HG02981 (cell line): ENCODE results near the gene PDCD4.

Experiments
- ATAC-seq: cut with Tn5 transposase; IDR thresholded peaks from one replicate; pipeline ENCODE4 v1.9.1; 2021; ENCODE audit warnings: mild to moderate bottlenecking, moderate library complexity; ENCODE audit not compliant: unreplicated experiment

The PDCD4 gene

DNA sequence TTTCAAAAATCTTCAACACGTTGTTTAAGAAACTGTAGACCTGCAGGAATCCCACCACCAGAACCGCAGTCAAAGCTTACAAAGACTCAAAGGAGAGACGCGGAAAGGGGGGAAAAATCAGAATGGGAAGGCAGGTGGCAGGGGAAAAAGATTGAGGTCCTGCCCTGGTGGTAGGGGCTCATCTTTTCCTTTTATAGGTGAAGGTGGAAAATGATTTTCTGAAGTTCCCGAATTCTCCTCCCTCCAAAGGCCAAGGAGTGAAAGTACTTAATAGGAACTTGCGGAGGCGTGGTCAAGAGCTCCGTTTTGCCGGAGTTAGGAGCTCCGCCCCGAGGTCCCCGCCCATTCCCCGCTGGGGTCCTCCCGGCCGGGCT is 46.5 kb downstream of the PDCD4 start:
- no peak for ATAC-seq

DNA sequence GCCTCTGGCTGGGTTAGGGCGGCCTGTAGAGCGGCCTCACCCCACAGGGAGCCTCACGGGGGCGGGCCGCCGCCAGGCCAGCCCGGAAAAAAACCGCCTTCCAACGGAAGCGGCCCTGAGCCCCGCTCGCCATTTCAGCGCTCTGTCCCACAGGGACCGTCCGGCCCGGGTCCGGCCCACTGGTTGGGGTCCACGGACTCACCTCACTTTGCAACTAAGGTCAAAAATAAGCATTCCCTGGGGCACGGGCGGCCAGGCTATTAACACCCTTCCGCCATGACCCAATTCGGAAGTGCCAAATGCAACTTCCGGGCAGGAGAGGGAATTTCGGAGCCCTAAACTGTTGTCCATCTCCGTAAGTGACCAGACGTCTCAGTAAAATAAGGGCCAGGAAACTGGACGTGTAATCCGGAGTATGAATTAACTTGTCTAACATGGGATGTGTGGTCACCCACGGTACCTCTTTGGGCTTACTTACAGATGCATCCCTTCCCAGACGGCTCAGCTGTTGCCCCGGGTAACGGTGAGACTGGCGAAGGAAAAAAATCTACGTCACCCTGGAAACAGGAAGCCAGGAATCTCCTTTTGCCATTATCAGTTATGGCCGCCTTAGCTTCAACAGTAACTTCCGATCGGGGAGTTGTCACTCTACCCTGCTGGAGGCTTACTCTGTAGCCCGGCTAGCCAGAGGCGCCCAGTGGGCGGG is 47.1 kb downstream of the PDCD4 start, which contains the start of gene BBIP1:
Gene BBIP1 (minus strand): TSS at position 538 of the 706 bp plus-strand sequence. CDS start 1,023 bp downstream, outside the sequence.
- peak; percentile 79 for ATAC-seq

DNA sequence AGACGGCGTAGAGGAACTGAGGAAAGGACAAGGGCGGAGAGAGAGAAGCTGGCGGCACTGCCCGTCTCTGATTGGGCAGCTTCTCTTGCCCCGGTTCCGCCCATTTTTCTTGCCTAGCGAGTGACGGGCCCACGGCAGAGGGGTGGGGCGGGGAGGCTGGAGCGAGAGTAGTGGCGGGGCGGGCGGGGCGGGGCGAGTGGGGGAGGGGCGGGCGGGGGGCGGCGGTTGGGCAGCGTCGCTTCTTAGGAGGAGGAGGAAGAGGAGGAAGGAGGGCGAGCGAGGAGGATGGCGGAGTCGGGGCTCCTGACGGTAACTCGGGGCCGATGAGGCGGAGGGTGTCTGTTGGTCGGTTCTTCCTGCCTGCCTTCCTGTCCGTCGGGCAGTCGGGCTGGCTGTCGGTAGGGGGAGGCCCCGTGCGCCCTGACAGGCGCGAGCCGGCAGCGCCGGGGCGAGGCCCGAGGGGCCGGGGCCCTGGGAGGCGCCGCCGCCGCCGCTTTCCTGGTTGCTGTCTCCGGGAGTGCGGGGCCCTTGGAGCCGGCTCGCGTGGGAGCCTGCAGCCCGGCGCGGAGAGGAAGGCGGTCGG is 47.7 kb downstream of the PDCD4 start, which contains the start of gene SHOC2:
Gene SHOC2 (plus strand): TSS at position 256 of the 583 bp plus-strand sequence. CDS start 44,755 bp downstream, outside the sequence.
- ATAC-seq = peak; percentile 9

DNA sequence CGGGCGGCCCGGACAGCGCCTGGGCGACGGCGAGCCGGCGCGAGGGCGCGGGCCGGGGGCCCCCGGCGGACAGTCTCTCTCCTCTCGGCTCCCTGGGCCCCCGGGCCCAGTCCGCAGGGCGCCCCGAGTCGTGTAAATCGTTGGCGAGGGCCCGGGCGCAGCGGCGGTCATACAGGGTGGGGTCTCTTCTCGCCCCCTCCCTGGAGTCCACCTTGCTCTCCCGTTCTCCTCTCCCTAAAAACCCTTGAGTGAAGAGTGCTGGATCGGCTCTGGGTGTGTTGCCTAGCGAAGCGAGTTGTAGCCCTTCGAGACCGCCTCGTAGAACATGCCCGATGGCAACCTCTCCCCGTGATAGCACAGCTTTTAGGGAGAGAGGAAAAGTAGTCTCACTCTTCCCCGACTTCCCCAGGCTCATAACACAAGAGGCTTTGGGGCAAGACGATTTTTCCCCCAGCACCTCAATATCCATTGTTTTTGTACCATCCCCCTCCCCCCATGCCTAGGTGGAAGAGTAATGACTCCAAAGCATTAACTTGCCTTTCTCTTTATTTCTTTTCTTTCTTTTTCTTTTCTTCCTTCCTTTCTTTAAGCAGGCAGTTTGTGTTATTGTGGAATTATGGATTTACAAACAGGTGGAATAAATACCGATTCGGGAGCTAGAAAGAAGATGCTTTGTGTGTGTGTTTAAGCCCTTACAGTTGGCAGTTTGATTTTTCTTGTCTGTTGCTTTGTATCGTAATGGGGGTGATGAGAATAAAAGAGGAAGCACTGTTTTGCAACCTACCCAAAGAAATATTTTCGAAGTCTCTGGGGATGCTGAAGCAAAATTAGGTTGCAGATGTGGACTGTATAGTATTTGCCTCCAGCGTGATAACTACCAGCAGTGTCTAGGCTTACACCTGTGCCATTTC is 48.5 kb downstream of the PDCD4 start:
- peak; percentile 24 for ATAC-seq

DNA sequence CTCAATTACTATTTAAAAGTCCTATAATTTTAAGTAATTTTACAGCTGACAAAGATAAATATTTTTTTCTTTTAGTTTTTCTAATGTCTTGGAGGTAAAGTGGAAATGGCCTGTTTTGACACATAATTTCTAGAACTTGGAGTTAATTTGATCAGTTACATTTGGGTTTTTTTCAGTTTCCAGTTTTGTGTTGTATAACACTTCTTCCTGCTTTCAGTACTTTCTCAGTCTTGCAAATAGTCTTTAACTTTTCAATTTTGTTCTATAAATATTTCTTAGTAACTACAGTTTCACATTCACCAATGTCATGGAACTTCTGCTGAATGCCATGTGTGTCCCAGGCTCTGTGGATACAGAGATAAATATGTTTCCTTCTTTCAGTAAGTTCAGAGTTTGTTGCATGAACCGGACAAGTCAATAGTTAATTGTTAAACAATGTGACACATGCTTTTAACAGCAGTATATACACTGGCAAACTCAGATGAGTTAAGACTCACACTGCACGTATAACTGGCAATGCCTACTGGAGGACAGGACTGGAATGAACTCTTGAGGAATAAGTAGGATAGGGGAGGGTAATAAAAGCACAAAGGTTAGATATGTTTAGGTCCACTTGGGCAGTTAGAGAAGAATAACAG is 52.2 kb downstream of the PDCD4 start:
- peak; percentile 21 for ATAC-seq

DNA sequence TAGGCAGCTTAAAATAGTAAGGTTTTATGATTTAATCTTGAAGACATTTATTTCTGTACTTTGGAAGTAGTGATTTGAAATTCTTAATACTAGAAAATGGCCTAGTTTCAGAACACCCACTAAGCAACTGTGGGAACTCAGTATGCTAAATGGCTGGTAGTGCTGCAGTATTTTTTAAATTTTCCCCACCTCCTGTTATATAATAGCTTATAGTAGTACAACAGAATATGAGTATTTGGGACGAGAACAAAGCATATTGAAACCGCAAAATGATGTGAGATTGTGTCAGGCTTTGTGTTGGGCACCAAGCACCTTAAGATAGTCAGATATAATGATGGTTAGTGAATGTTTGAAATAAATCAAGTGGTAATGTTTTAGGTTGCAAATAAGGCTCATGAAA is 55.7 kb downstream of the PDCD4 start:
- ATAC-seq = no peak

DNA sequence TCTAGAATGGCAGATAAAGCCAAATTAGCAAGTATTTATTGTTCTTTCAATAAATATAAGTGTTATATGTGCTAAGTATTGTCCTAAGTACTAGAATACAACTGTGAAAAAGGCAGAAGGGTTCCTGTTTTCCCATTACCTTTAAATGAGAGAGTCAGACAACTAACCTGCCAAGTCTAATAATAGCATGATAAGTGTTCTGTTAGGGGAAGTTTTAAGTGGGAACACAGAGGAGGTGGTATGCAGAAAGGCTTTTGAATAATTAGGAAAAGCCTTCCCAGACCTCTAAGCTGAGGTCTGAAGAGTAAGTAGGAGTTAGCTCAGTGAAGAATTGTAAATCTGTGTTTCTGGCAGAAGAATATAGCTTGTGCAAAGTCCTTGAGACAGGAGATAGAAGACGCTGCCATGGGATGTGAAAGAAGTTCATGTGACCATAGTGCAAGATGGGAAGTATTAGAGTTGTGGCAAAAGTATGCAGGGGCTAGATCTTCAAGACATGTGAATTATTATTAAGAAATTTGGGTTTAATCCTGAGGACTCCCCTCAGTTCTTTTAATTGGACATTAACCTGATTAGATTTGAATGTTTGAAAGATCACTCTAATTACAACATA is 60.1 kb downstream of the PDCD4 start:
- no peak for ATAC-seq

DNA sequence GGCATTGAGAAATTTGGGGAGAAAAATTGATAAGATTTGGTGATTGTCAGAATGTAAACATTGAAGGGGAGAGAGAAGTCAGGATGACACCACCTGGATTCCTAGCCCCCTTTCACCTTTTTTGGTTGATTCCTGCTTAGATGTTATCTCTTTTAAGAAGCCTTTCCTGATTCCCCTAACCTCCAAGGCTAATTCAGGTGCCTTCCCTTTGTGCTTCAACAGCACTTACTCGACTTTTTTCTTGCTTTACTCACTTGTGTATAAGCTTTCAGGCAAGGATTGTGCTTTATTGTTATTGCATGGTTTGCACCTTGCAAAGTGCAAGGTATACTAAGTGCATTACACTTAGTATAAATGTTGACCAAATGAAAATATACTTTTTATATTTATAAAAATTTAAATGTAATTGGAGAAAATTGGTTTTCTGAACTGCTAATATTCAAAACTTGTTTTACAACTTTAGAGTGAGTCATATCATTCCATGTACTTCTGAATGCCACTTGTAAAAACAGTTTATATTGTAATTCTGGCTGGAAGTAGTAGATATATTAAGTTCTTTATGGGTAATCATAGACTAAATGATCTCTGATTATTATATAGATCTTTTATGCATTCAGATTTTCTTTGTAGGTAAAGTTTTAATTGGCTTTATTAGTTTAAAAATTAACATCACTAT is 60.9 kb downstream of the PDCD4 start:
- ATAC-seq = no peak

DNA sequence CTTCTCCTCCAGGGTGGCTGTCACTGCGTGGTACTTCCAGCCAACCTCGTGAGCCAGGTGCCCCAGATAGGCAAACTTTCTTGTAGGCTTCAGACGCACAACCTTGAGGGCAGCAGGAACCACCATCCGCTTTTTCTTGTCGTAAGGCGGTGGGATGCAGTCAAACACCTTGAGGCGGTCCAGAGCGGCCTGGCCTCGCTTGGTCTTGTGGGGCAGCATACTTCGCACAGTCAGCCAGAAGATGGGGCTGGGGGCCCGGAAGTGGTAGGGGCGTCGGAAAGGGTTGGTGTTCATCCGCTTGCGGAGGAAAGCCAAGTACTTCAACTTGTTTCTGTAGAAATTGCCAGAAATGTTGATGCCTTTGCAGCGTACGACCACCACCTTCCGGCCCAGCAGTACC is 65.0 kb downstream of the PDCD4 start:
- no peak for ATAC-seq

DNA sequence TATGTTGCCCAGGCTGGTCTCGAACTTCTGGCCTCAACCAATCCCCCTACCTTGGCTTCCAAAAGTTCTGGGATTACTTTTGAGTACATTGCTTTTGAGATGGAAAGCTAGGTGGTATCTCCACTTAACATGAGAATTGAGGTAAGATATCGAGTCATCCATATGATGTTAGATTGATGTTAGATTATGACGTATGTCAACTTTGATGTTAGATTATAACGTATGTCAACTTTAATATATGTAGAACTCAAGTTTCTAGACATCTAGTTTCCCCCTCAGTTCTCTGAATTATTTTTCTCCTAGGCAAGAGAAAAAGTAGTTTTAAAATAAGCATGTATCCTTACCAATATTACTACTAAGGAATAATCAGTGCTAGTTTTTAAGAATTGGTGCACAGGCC is 67.7 kb downstream of the PDCD4 start:
- ATAC-seq = no peak

DNA sequence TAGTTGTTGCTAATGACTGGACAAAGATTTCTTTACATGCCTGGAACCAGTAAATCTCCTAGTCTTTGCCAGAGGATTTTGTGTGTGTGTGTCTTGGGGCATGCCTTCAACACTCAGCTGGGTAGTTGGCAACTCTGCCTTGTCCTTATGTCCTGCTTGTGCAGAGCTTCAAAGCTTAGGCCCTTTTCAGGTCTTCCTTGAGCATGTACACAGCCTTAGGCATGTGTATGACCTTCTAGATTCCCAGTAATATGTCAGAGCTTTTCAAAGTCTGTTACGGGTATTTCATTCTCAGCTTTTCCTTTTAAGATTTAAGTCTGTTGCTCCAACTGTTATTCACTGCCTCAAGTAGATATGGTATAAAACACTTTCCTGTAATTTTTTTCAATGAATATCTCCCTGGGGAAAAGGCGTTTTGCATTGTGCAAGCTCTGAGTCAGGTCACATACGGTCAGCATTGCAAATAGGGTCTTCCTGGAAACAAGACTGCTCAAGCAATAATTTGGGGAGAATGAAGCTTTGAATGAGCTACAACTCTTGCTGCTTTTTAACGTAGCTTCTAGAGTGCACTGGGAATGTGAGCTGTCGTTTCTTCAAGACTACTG is 73.2 kb downstream of the PDCD4 start:
- ATAC-seq = no peak

DNA sequence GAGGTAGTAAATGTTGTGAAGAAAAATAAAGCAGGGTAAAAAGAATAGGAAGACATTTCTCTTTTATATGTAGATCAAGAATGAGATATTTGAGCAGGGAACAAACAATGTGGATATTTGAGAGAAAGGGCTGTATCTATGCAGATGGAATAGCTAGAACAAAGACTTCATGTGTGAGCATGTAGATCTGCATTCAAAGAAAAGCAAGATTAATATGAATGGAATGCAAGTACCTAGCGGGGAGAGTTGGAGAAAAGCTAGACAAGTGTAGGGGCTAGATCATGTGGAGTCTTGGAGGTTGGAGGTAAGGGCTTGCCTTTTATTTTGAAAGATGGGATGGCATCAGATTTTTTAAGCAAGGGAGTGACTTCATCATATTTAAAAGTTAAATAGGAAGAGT is 74.8 kb downstream of the PDCD4 start:
- ATAC-seq = no peak

DNA sequence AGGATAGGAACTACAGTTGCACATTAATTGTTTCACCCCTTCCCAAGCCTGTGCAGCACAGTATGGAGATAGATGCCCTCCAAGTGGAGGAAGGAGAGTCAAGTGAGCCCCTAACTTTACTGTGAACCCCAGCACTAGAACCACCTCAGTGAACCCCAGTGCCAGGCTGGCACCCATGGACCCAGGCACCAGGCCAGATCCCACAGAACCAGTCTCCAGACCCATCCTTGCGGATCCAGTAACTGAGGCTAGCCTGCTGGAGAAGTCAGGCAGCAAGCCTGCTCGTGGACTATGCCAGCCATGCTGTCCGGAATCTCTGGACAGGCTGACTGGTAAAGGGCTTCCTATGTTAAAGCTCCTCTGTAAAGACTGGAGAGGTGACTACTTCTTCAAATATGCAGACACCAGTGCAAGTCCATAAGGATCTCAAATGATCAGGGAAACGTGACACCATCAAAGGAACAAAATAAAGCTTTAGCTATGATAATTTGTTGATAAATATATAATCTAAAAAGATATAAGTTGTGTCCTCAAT is 75.4 kb downstream of the PDCD4 start:
- ATAC-seq = no peak
